Measurements from ENCODE around the gene SORBS2.

DNA sequence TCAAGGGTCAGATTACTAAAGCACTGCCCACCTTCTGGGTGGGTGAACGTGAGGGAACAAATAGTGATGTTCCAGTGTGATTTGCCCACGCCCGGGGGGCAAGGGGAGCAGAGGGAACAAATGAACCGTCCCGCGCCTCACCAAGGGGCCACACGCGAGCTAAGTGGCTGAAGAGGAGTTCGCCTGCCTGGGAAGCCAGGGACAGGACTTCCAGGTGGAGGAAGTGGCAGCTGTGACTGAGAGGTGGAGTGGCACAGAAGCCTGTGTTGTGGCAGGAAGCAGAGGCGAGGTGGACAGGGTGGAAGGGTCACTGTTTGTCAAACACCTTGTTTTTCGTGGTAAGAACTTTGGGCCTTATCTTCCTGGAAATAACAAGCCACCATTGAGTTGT is 9.0 kb upstream of the SORBS2 start:
- no peak for TF ChIP-seq POLR2A (IDR thresholded peaks at IDR 0.05; ENCODE audit: low read length)
- no peak for TF ChIP-seq GATA1 (IDR thresholded peaks at IDR 0.05; ENCODE audit: low read depth, low read length)

Measured in erythroblast (primary cell).